ENCODE results near the gene SLX9. TPM values are rescaled to one million over a fixed set of nuclear protein-coding genes. Genes with fewer than 3 reads are reported as not detected.

SLX9 gene
- total RNA-seq, 4 donors from 2014 or later = 11.9 to 26.2 (median 16.1) TPM

- DNase-seq (ENCODE audit: low spot score) = no peak
- no peak for ATAC-seq (ENCODE audit: low FRiP score)
- no peak for TF ChIP-seq CTCF (IDR thresholded peaks at IDR 0.05)
Measured at GRCh38 chr21:44996501-44996921, 56.7 kb downstream of the SLX9 start.

- no peak for ATAC-seq (ENCODE audit: low FRiP score)
- DNase-seq (ENCODE audit: low spot score) = no peak
- no peak for TF ChIP-seq CTCF (IDR thresholded peaks at IDR 0.05)
Measured at GRCh38 chr21:44996983-44997936, 57.4 kb downstream of the SLX9 start.

- TF ChIP-seq CTCF (IDR thresholded peaks at IDR 0.05) = no peak
- ATAC-seq (ENCODE audit: low FRiP score) (no peak), DNase-seq (ENCODE audit: low spot score) (no peak)
Measured at GRCh38 chr21:44998086-44998620, 58.3 kb downstream of the SLX9 start.

- DNase-seq (ENCODE audit: low spot score) (no peak), ATAC-seq (ENCODE audit: low FRiP score) (no peak)
- TF ChIP-seq CTCF (IDR thresholded peaks at IDR 0.05) = no peak
Measured at GRCh38 chr21:44998621-44999427, 59.0 kb downstream of the SLX9 start.

GRCh38 chr21:44999428-44999971, 59.7 kb downstream of the SLX9 start:
- ATAC-seq (ENCODE audit: low FRiP score) = no peak
- TF ChIP-seq CTCF (IDR thresholded peaks at IDR 0.05) = no peak
- DNase-seq (ENCODE audit: low spot score) = no peak

GRCh38 chr21:44999972-45000636, 60.3 kb downstream of the SLX9 start:
- no peak for TF ChIP-seq CTCF (IDR thresholded peaks at IDR 0.05)
- DNase-seq (ENCODE audit: low spot score) (no peak), ATAC-seq (ENCODE audit: low FRiP score) (no peak)

Measured in omental fat pad (tissue), 4 donors.